ENCODE data around the gene CSTF3.

Gene CSTF3

DNA sequence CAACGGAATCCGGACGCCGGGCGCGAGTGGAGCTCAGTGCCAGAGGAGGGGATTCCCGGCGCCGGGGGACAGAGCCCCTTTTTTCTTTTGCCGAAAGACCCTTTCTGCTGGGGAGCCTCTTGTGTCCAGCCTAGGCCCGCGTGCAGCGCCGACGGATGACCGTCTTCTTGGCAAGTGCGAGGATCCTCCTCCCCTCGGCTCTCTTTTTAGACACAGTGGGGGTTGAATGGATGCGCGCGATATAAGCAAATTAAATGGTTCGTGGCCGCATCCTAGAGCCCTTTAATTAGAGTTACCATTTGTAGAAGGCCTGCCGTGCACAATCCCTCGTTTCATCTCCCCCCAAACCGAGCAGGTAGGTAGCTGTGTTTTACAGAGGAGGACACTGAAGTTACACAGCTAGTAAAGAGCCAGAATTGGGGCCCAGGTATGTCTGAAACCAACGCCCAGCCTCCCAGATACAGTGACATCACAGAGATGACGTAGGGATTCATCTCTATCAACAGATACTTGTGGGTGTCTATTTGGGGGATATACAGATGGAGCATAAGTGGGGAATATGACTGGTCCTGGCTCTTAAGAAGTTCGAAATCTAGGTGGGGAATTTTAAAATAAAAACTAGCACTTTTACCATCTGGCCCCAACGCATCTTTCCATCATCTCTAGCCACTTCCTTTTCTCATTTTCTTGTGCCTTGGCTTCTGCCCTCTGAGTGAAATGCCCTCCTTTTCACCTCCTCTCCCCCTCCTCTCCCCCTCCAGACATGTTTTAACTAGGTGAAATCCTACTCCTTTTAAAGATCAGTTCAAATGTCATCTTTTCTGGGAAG is 121.0 kb downstream of the CSTF3 start:
- DNase-seq = no peak

- DNase-seq = peak; percentile 96
Measured at GRCh38 chr11:33039274-33040032, 121.8 kb downstream of the CSTF3 start, which contains the start of gene TCP11L1. Gene TCP11L1, plus strand, starts transcription at chr11:33039572. Its CDS starts 4,202 bp downstream, at chr11:33043774.

DNA sequence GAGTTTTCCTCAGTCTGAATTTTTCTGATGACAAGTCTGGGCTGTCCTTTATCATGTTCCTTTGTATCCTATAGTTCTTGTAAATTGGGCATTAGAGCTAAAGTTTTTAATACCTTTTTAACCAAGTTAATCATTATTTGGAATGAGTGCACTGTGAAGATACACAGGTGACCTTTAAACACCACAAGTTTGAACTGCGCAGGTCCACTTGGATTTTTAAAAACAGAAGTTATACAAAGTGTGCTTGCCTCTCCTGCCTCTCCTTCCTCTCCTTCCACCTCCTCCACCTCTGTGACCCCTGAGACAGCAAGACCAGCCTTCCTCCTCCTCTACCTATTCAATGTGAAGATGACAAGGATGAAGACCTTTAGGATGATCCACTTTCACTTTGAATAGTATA is 126.3 kb downstream of the CSTF3 start:
- no peak for DNase-seq

Measured in fibroblast of skin of scalp (primary cell).